DLD1 (cell line): ENCODE measurements around the gene CLDN9.

Experiments
- in situ Hi-C: cut with HindIII; loops from 2 replicates; pipeline ENCODE4 v1.10.0; 2017; ENCODE audit warnings: low sequenced_read_pairs

CLDN9 gene

GRCh38 chr16:2974319-2975056 is 38.2 kb upstream of the CLDN9 start:
- in situ Hi-C loops, result no loop called here

- in situ Hi-C loops, result no loop called here
These were observed 37.4 kb upstream of the CLDN9 start for GRCh38 chr16:2975161-2975795.

DNA sequence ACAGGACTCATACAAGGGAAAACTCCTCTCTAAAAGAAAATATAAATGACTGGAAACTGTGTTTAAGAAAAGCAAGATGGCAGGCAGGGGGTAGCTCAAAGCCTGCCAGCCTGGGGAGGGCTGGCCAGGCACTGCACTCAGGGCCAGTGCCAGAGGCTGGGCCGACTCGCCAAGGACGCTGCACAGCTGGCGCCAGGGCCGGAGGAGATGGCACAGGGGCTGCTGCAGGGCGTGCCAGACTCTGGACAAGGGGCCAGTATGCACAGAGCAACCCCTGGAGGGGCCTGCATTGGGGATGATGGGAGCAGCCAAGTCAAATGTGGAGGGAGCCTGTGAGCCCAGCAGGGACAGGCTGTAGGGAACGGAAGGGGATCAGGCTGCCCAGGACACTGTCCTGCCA is 36.5 kb upstream of the CLDN9 start:
- in situ Hi-C loops, result no loop called here

GRCh38 chr16:2976673-2977072 is 36.0 kb upstream of the CLDN9 start:
- in situ Hi-C loops, result no loop called here

GRCh38 chr16:2977440-2977839 is 35.3 kb upstream of the CLDN9 start:
- in situ Hi-C loops, result no loop called here

DNA sequence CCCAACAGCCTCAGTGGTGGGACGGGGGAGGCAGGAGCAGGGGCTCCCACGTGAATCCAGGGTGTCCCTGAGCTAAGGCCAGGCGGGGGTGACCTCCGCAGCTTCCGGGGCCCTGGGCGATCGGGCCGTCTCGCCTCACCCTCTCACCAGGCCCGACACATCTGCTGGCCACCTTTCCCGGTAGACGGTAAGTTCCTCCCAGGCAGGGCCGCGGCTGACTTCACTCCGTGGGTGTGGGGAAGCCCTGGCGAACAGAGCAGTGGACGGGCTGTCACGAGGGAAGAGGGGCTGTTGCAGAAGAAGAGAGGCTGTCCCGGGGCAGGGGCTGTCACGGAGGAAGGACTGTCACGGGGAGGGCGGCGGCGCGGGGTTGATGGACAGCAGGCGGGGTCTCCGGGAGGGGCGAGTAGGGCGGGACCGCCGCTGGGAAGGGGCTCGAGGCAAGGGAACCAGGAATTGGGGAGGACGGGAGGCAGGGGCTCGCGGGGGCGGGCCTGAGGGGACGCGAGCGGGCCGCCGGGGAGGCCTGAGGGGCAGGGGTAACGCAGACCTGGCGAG is 33.0 kb upstream of the CLDN9 start:
- in situ Hi-C loops, result no loop called here

DNA sequence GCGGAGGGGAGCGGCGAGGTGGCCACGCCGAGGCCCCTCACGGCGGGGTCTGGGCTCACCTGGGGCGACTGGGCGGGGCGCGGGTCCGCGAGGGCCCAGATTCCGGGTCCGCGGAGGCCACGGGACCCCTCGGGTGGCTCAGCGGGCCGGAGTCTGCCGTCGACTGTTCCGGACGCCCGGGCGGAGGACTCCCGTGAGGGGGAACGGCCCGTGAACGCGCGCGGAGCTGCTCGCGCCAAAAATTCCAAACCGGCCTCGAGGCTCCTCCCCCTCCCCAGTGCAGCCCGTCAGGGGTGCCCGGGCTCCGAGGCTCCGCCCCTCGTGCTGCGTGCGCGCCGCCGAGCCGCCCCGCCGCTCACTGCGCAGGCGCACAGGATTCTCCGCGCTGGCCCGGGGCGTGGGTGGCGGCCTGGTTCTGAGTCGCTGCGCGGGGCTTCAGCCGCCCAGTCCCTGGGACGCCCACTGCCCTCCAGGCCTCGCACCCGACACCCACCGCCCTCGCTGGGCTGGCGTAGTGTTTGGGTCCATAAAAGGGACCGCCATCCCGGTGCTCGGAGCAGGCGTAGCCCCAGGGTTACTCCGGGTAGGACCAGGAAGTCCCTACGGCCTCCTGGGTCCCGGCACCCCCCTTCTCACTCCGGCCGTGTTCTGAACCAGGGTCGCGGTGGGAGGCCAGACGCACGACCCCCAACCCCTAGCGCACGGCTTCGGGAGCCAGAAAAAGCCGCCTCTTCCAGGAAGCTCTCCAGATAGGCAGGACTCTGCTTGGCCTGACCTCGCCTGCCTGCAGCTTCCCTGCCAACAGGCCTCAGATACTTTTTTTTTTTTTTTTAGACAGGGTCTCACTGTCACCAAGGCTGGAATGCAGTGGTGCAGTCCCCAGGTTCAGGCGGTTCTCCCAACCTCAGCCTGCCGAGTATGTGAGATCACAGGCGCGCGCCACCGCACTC is 32.2 kb upstream of the CLDN9 start, which contains the start of gene PKMYT1:
Gene PKMYT1, minus strand, starts transcription at position 220 of the 950 bp plus-strand sequence. CDS start 789 bp downstream, outside the sequence.
- in situ Hi-C loops, result no loop called here

- in situ Hi-C loops, result no loop called here
These were observed 31.4 kb upstream of the CLDN9 start for GRCh38 chr16:2981177-2981898.

- in situ Hi-C loops, result no loop called here
These were observed 30.8 kb upstream of the CLDN9 start for GRCh38 chr16:2981899-2982250.

GRCh38 chr16:2982402-2982801 is 30.3 kb upstream of the CLDN9 start:
- in situ Hi-C loops, result no loop called here

DNA sequence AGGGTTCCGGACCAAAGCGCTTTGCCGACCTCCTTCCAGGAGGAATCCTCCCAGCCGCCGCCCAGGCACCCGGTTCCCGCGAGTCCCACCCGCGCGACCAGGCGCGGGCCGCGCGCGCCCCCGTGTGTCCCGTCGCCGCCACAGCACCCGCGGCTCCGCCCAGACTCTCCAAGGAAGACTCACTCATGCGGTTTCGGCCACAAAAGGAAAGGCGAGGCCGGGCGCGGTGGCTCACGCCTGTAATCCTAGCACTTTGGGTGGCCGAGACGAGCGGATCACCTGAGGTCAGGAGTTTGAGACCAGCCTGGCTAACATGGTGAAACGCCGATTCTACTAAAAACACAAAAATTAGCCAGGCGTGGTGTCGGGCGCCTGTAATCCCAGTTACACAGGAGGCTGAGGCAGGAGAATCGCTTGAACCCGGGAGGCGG is 29.0 kb upstream of the CLDN9 start:
- in situ Hi-C loops, result no loop called here

- in situ Hi-C loops, result no loop called here
These were observed 27.3 kb upstream of the CLDN9 start for GRCh38 chr16:2985462-2985861.

DNA sequence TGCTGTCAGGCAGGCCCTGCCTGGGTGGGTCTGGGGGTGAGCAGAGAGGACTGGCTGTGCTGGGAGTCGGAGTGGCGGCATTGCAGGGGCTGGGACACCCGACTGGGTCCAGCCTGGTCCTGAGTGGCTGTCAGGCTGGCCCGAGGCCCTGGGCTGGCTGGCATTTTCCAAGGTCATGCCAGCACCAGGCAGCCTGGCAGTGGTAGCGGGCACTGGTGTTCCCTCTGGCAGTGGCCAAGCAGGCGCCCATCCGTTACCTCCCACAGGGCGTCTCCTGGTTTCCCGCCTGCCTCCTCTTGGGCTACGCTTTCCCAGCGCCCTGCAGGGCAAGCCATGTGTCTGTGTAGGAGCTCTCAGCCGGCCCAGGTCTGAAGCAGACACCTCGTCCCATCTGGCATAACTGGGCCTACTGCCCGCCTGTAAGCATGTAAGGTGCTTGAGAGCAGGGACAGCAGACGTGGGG is 26.8 kb upstream of the CLDN9 start:
- in situ Hi-C loops, result no loop called here

GRCh38 chr16:2986623-2987188 is 26.0 kb upstream of the CLDN9 start:
- in situ Hi-C loops, result no loop called here

GRCh38 chr16:2987286-2987685 is 25.4 kb upstream of the CLDN9 start:
- in situ Hi-C loops, result no loop called here

DNA sequence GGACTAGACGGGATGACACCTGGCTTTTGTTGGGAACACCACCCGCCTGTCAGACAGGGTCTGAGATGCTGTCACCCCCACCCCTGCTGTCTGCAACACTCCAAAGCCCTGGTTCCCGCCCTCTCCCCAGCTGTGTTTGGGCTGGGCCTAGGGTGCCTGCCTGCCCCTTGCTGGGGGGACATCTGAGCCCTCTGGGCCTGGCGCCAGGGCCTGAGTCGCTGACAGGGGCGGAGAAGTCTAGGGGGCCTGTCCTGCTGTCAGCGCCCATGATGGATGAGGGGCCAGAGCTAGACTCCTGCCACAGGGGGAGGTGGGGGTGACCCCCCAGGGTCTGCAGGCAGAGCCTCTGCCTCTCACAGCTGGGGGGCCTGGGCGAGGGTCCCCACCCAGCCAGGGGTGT is 24.9 kb upstream of the CLDN9 start:
- in situ Hi-C loops, result no loop called here

DNA sequence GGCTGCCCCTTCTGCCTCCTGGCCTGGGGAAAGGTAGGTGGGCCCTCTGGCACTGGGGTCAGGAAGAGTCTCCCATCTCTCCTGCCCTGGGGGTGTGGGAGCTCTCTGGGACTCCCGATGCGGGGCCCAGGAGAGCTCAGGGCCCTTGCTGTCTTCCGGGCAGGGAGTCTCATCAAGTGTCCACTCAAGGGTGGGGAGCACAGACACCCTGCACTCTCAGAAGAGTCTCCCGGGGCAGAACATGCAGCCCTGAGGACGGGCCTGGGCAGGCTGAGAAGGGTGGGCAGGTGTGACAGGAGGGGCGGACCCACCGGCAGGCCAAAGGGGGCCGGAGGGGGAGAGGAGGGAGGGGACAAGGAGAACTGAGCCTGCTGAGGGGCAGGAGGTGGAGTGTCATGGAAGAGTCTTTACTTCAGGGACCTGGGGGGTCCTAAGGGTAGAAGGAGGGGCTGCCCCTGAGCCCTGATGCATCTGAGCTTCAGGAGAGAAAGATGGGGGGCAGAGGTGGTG is 24.1 kb upstream of the CLDN9 start:
- in situ Hi-C loops, result no loop called here

DNA sequence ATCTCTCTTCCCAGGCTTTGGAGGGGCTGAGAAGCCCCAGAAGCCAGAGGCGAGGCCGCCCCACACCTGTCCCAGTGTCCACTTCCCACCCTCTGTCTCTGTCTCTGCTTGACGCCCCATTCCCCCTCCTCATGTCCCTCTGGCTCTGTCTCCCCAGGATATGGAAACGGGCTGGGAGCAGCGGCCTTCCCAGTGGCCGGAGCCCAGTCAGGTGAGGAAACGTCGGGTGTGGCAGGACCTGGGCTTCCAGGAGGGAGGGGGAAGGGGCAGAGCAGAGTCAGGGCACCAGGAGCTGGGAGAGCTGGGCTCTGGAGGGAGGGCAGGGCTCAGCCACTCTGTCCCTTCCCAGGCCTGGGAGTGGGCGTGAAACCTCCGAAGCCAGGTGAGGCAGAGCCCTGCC is 21.8 kb upstream of the CLDN9 start:
- in situ Hi-C loops, result no loop called here

GRCh38 chr16:2991566-2992261 is 21.0 kb upstream of the CLDN9 start:
- in situ Hi-C loops, result no loop called here
